ENCODE measurements around the gene ZNF470. TPM values are rescaled to one million over a fixed set of nuclear protein-coding genes. Genes with fewer than 3 reads are reported as not detected.

ZNF470 gene
- total RNA-seq, 1 donor from 2014 or later = 3.4 TPM

GRCh38 chr19:56566904-56567273 lies 379 bp upstream of the ZNF470 start:
- H3K4me3 Mint-ChIP-seq (ENCODE audit: unreplicated experiment) = peak overlapping the region; percentile 98
- H3K9me3 Mint-ChIP-seq (ENCODE audit: unreplicated experiment) = peaks cover 53% of the 10 kb centered on the region
- no peaks in the 10 kb centered on the region for H3K27me3 Mint-ChIP-seq (ENCODE audit: unreplicated experiment)
- peaks cover 48% of the 10 kb centered on the region for H3K36me3 Mint-ChIP-seq (ENCODE audit: unreplicated experiment)
- peak overlapping the region; percentile 85 for H3K27ac Mint-ChIP-seq (ENCODE audit: unreplicated experiment)
- no peak for TF ChIP-seq CTCF (IDR thresholded peaks at IDR 0.05)
- DNase-seq (ENCODE audit: extremely low spot score, unreplicated experiment) = no peak
- peaks cover 11% of the 10 kb centered on the region for H3K4me1 Mint-ChIP-seq (ENCODE audit: unreplicated experiment)

GRCh38 chr19:56572589-56572988 lies 5.3 kb downstream of the ZNF470 start:
- H3K4me3 Mint-ChIP-seq (ENCODE audit: unreplicated experiment) = no peak overlapping the region
- H3K9me3 Mint-ChIP-seq (ENCODE audit: unreplicated experiment) = peaks cover 63% of the 10 kb centered on the region
- peaks cover 4% of the 10 kb centered on the region for H3K4me1 Mint-ChIP-seq (ENCODE audit: unreplicated experiment)
- H3K27me3 Mint-ChIP-seq (ENCODE audit: unreplicated experiment) = no peaks in the 10 kb centered on the region
- DNase-seq (ENCODE audit: extremely low spot score, unreplicated experiment) = no peak
- H3K36me3 Mint-ChIP-seq (ENCODE audit: unreplicated experiment) = peaks cover 75% of the 10 kb centered on the region
- TF ChIP-seq CTCF (IDR thresholded peaks at IDR 0.05) = no peak
- H3K27ac Mint-ChIP-seq (ENCODE audit: unreplicated experiment) = no peak overlapping the region

- Mint-ChIP-seq H3K36me3 (ENCODE audit: unreplicated experiment) (peaks cover 83% of the 10 kb centered on the region), H3K4me3 (ENCODE audit: unreplicated experiment) (no peak overlapping the region), H3K4me1 (ENCODE audit: unreplicated experiment) (no peaks in the 10 kb centered on the region), H3K9me3 (ENCODE audit: unreplicated experiment) (peaks cover 55% of the 10 kb centered on the region), H3K27ac (ENCODE audit: unreplicated experiment) (no peak overlapping the region), H3K27me3 (ENCODE audit: unreplicated experiment) (no peaks in the 10 kb centered on the region)
- DNase-seq (ENCODE audit: extremely low spot score, unreplicated experiment) = no peak
- no peak for TF ChIP-seq CTCF (IDR thresholded peaks at IDR 0.05)
These were observed 6.6 kb downstream of the ZNF470 start for GRCh38 chr19:56573914-56574313.

- H3K9me3 Mint-ChIP-seq (ENCODE audit: unreplicated experiment) = peaks cover 56% of the 10 kb centered on the region
These were observed 10.7 kb downstream of the ZNF470 start for GRCh38 chr19:56577719-56578602.

More at GRCh38 chr19:56577719-56578602, 10.7 kb downstream of the ZNF470 start:
- Mint-ChIP-seq H3K27me3 (ENCODE audit: unreplicated experiment) (no peaks in the 10 kb centered on the region), H3K36me3 (ENCODE audit: unreplicated experiment) (peaks cover 65% of the 10 kb centered on the region), H3K27ac (ENCODE audit: unreplicated experiment) (no peak overlapping the region), H3K4me1 (ENCODE audit: unreplicated experiment) (no peaks in the 10 kb centered on the region), H3K4me3 (ENCODE audit: unreplicated experiment) (no peak overlapping the region)
- no peak for DNase-seq (ENCODE audit: extremely low spot score, unreplicated experiment)
- no peak for TF ChIP-seq CTCF (IDR thresholded peaks at IDR 0.05)
